Chondrocyte (in vitro differentiated cells): ENCODE data around the gene SERPINA3. TPM values are rescaled to one million over a fixed set of nuclear protein-coding genes. Genes with fewer than 3 reads are reported as not detected.

Experiments
- DNase-seq: peaks from one replicate; pipeline ENCODE4 v3.0.0; 2021; ENCODE audit warnings: mixed read lengths, low spot score
- H3K27ac Mint-ChIP-seq: one replicate; pipeline ENCODE4 v1.8.0; 2021; ENCODE audit warnings: mild to moderate bottlenecking, moderate library complexity, mixed read lengths; ENCODE audit not compliant: unreplicated experiment
- H3K27me3 Mint-ChIP-seq: 2 replicates; pipeline ENCODE4 v1.8.0; 2021; ENCODE audit warnings: low read depth, mixed read lengths
- H3K36me3 Mint-ChIP-seq: 2 replicates; pipeline ENCODE4 v1.8.0; 2021; ENCODE audit warnings: low read depth, mixed read lengths
- H3K4me1 Mint-ChIP-seq: 2 replicates; pipeline ENCODE4 v1.8.0; 2021; ENCODE audit warnings: low read depth, mild to moderate bottlenecking, mixed read lengths
- H3K4me3 Mint-ChIP-seq: one replicate; pipeline ENCODE4 v1.8.0; 2021; ENCODE audit warnings: mild to moderate bottlenecking, moderate library complexity, mixed read lengths; ENCODE audit not compliant: unreplicated experiment
- H3K9me3 Mint-ChIP-seq: 2 replicates; pipeline ENCODE4 v1.8.0; 2021; ENCODE audit warnings: low read depth, mixed read lengths
- CTCF ChIP-seq: fragments of 200-600 bp; sonication (generic); IDR thresholded peaks from 2 replicates; pipeline ENCODE4 v1.5.0; 2021; ENCODE audit warnings: antibody characterized with exemption, mild to moderate bottlenecking, moderate library complexity
- total RNA-seq: library from RNA; stranded (reverse); gene quantifications from 3 replicates; pipeline ENCODE4 v1.2.1, GENCODE V29; 2021

SERPINA3 gene
- total RNA-seq, 1 donor from 2014 or later = 3.6 TPM

- peaks cover 8% of the 10 kb centered on the region for H3K9me3 Mint-ChIP-seq
- DNase-seq = no peak
- peaks cover 4% of the 10 kb centered on the region for H3K27me3 Mint-ChIP-seq
- H3K4me1 Mint-ChIP-seq = no peaks in the 10 kb centered on the region
- H3K4me3 Mint-ChIP-seq = no peak overlapping the region
- TF ChIP-seq CTCF = no peak
- H3K36me3 Mint-ChIP-seq = no peaks in the 10 kb centered on the region
- H3K27ac Mint-ChIP-seq = no peak overlapping the region
Observed at GRCh38 chr14:94624537-94625352, 12.6 kb downstream of the SERPINA3 start.

GRCh38 chr14:94625353-94625635 lies 13.1 kb downstream of the SERPINA3 start:
- Mint-ChIP-seq H3K4me3 (no peak overlapping the region), H3K9me3 (peaks cover 6% of the 10 kb centered on the region), H3K27ac (no peak overlapping the region), H3K36me3 (no peaks in the 10 kb centered on the region), H3K27me3 (peaks cover 6% of the 10 kb centered on the region), H3K4me1 (no peaks in the 10 kb centered on the region)
- no peak for TF ChIP-seq CTCF
- DNase-seq = no peak

- Mint-ChIP-seq H3K4me3 (no peak overlapping the region), H3K9me3 (peaks cover 12% of the 10 kb centered on the region), H3K36me3 (no peaks in the 10 kb centered on the region), H3K27me3 (peaks cover 10% of the 10 kb centered on the region), H3K27ac (no peak overlapping the region), H3K4me1 (no peaks in the 10 kb centered on the region)
- no peak for TF ChIP-seq CTCF
- DNase-seq = no peak
Observed at GRCh38 chr14:94628578-94628977, 16.4 kb downstream of the SERPINA3 start.

GRCh38 chr14:94630396-94630795 lies 18.2 kb downstream of the SERPINA3 start:
- no peak for TF ChIP-seq CTCF
- Mint-ChIP-seq H3K4me1 (no peaks in the 10 kb centered on the region), H3K9me3 (peaks cover 12% of the 10 kb centered on the region), H3K4me3 (no peak overlapping the region), H3K27me3 (peaks cover 14% of the 10 kb centered on the region), H3K36me3 (no peaks in the 10 kb centered on the region), H3K27ac (no peak overlapping the region)
- no peak for DNase-seq

GRCh38 chr14:94631050-94631449 lies 18.9 kb downstream of the SERPINA3 start:
- H3K9me3 Mint-ChIP-seq = peaks cover 12% of the 10 kb centered on the region
- H3K27ac Mint-ChIP-seq = no peak overlapping the region
- DNase-seq = no peak
- H3K4me1 Mint-ChIP-seq = no peaks in the 10 kb centered on the region
- no peak overlapping the region for H3K4me3 Mint-ChIP-seq
- peaks cover 17% of the 10 kb centered on the region for H3K27me3 Mint-ChIP-seq
- no peaks in the 10 kb centered on the region for H3K36me3 Mint-ChIP-seq
- no peak for TF ChIP-seq CTCF
